ENCODE measurements around the gene STK40.

- TF ChIP-seq CTCF (IDR thresholded peaks at IDR 0.05) (no peak), POLR2AphosphoS5 (IDR thresholded peaks at IDR 0.05) (no peak), POLR2A (IDR thresholded peaks at IDR 0.05) (no peak), EP300 (IDR thresholded peaks at IDR 0.05) (no peak)
Measured at GRCh38 chr1:36432616-36433015, 46.9 kb upstream of the STK40 start.

Measured in upper lobe of left lung (tissue), 4 donors.